SK-N-SH treated with all-trans-retinoic acid at 6 μM for 48 hours (cell line): Measurements from ENCODE around the gene DRC1.

Experiments
- CREB5 ChIP-seq: fragments of 250-450 bp; sonication (Bioruptor Pico); IDR thresholded peaks from 2 replicates; pipeline ENCODE4 v1.5.1; 2020; ENCODE audit warnings: low read depth, mild to moderate bottlenecking, moderate library complexity
- PPARA ChIP-seq: fragments of 250-450 bp; sonication (Bioruptor Pico); IDR thresholded peaks from 2 replicates; pipeline ENCODE4 v1.5.0; 2020; ENCODE audit warnings: mild to moderate bottlenecking, borderline replicate concordance
- TCF4 ChIP-seq: fragments of 250-450 bp; sonication (Bioruptor Pico); IDR thresholded peaks from 2 replicates; pipeline ENCODE4 v1.8.0; 2021; ENCODE audit warnings: mild to moderate bottlenecking, moderate library complexity, borderline replicate concordance
- TF ChIP-seq, protein P1 (sequence below): fragments of 250-450 bp; sonication (Bioruptor Pico); IDR thresholded peaks from 2 replicates; pipeline ENCODE4 v1.5.1; 2021; ENCODE audit warnings: mild to moderate bottlenecking, moderate library complexity

DNA sequence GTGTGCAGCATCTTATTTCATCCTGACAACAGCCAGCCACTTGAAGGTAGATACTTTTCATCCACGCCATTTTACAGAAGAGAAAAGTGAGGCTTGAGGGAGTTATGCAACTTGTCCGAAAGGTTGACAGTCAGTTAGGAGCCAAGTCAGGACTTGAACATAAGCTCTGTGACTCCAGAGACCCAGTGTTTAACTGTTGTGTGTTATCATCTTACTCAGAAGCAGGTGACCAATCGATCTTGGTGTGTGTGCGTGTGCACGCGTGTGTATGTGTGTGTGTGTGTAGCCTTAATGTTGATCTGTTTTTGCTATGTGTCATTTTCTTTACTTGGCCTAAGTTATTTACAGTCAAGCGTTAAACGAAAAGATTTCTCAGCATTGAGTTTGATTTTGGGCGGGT, 22.0 kb downstream of the DRC1 start:
- no peak for TF ChIP-seq CREB5 (CRISPR knock-in tag)
- TF ChIP-seq PPARA (CRISPR knock-in tag): no peak
- TF ChIP-seq TCF4 (CRISPR knock-in tag): no peak
- TF ChIP-seq, protein P1, sequence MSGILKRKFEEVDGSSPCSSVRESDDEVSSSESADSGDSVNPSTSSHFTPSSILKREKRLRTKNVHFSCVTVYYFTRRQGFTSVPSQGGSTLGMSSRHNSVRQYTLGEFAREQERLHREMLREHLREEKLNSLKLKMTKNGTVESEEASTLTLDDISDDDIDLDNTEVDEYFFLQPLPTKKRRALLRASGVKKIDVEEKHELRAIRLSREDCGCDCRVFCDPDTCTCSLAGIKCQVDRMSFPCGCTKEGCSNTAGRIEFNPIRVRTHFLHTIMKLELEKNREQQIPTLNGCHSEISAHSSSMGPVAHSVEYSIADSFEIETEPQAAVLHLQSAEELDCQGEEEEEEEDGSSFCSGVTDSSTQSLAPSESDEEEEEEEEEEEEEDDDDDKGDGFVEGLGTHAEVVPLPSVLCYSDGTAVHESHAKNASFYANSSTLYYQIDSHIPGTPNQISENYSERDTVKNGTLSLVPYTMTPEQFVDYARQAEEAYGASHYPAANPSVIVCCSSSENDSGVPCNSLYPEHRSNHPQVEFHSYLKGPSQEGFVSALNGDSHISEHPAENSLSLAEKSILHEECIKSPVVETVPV (CRISPR knock-in tag): no peak
